Ovary (tissue), 9 donors: Measurements from ENCODE around the gene WNT9B. TPM values are rescaled to one million over a fixed set of nuclear protein-coding genes. Genes with fewer than 3 reads are reported as not detected.

ENCODE experiments used
- DNase-seq, 5 donors: peaks; one replicate each; pipeline ENCODE4 v3.0.0-alpha.2; 2019 to 2020
- H3K27ac ChIP-seq, 2 donors: fragments of 200-600 bp; one replicate each; pipeline versions ENCODE4 v1.5.1 to v1.8.0; 2019 to 2022
- H3K27me3 ChIP-seq: fragments of 200-600 bp; one replicate; pipeline ENCODE4 v1.8.0; 2022
- H3K36me3 ChIP-seq: fragments of 200-600 bp; sonication (generic); one replicate; pipeline ENCODE4 v1.5.1; 2019
- H3K4me1 ChIP-seq: one replicate; pipeline ENCODE4 v1.8.1; 2013; ENCODE audit warnings: mild to moderate bottlenecking, moderate library complexity; ENCODE audit not compliant: insufficient read depth
- H3K4me3 ChIP-seq: fragments of 200-600 bp; sonication (generic); one replicate; pipeline ENCODE4 v1.5.1; 2017
- H3K9me3 ChIP-seq, 2 donors: fragments of 200-600 bp in 1 of 2; sonication (generic) in 1 of 2; one replicate each; pipeline versions ENCODE4 v1.5.1 to v1.8.1; 2013 to 2019; ENCODE audit warnings: mild to moderate bottlenecking in 1 of 2, moderate library complexity in 1 of 2
- CTCF ChIP-seq, 3 donors: fragments of 450-650 bp in 2 of 3; fragments of 200-600 bp in 1 of 3; IDR thresholded peaks; one replicate each; pipeline versions ENCODE4 v1.5.1 to v1.8.0; 2016 to 2022; ENCODE audit warnings: antibody characterized with exemption in 3 of 3, mild to moderate bottlenecking in 1 of 3
- EP300 ChIP-seq: sonication (generic); formaldehyde crosslinking; IDR thresholded peaks from one replicate; pipeline ENCODE4 v1.6.1; 2017; ENCODE audit warnings: antibody characterized with exemption
- POLR2A ChIP-seq: fragments of 450-650 bp; IDR thresholded peaks from one replicate; pipeline ENCODE4 v1.6.1; 2017; ENCODE audit warnings: antibody characterized with exemption, mild to moderate bottlenecking, moderate library complexity
- WGBS, 3 donors: extraction: QIAGEN DNeasy Blood & Tissue Kit in 1 of 3; methylation state at CpG; one replicate each; pipeline versions ENCODE4 v1.1.5 to v1.1.7; 2013 to 2017; 5-methylcytosine and 5-hydroxymethylcytosine counted together
- intact Hi-C, 4 donors: fragments of 100-400 bp; cut with DNase I; formaldehyde crosslinking; loops; one replicate each; pipeline versions ENCODE4 v1.11.0 to v1.15.1; 2022 to 2023
- polyA plus RNA-seq, 2 donors: library from polyadenylated mRNA; stranded (reverse); fragments of 200-250 nt in 1 of 2; fragments of 350-450 nt in 1 of 2; fragmentation: Illumina TruSeq in 1 of 2; extraction: RNeasy Lipid Tissue Mini Kit (QIAGEN cat#74804) in 1 of 2; gene quantifications; one replicate each; pipeline ENCODE4 v1.2.3, GENCODE V29; 2013 to 2014
- total RNA-seq, 7 donors: library from RNA; depleted of rRNA in 2 of 7; stranded (reverse); fragments of >200 nt in 2 of 7; fragmentation: NEBNext Ultra II Directional in 3 of 7; extraction: Animal tissue kit (Norgen Biotek cat#: 25700) in 3 of 7; gene quantifications; one replicate each; pipeline versions ENCODE4 v1.1.0 to v1.2.4, GENCODE V29; 2016 to 2023
- donor health status: DM: no; HTN: no; CAD: no; lungs with moderate emphysema.
- donor health status: DM: no; HTN: no; CAD: no.
- donor health status: Bipolar disorder and iron deficiency.
- donor health status: DM: yes; HTN: yes; CAD: no.
- donor health status: DM: no; HTN: no; CAD: no.
- donor health status: DM: yes; HTN: yes; CAD: no.

WNT9B gene
- total and polyA plus RNA-seq, 9 donors: 0.08 to 0.50 (median 0.10) TPM; not detected in 6

GRCh38 chr17:46832945-46833839, 18.2 kb upstream of the WNT9B start:
- H3K27ac ChIP-seq: no peak overlapping the region
- no peak overlapping the region for H3K4me3 ChIP-seq
- no peaks in the 10 kb centered on the region for H3K27me3 ChIP-seq

GRCh38 chr17:46833840-46834208, 17.6 kb upstream of the WNT9B start:
- 78 to 88% (median 84%) methylated on average over 2 of the region's 2 CpGs for WGBS, 3 donors
- H3K9me3 ChIP-seq: no peaks in the 10 kb centered on the region
- no peaks in the 10 kb centered on the region for H3K4me1 ChIP-seq
- H3K27ac ChIP-seq: no peak overlapping the region
- H3K27me3 ChIP-seq: no peaks in the 10 kb centered on the region
- no peaks in the 10 kb centered on the region for H3K36me3 ChIP-seq
- intact Hi-C loops: no loop called here
- DNase-seq: no peak
- no peak overlapping the region for H3K4me3 ChIP-seq
- TF ChIP-seq CTCF (IDR thresholded peaks at IDR 0.05) (no peak), POLR2A (no peak), EP300 (no peak)

More at GRCh38 chr17:46832945-46833839, 18.2 kb upstream of the WNT9B start:
- intact Hi-C loops: no loop called here
- WGBS, 3 donors: 65 to 69% (median 68%) methylated on average over 17 of the region's 17 CpGs
- Histone ChIP-seq H3K36me3 (no peaks in the 10 kb centered on the region), H3K9me3 (no peaks in the 10 kb centered on the region), H3K4me1 (no peaks in the 10 kb centered on the region)
- no peak for DNase-seq
- TF ChIP-seq POLR2A (no peak), EP300 (no peak), CTCF (IDR thresholded peaks at IDR 0.05) (no peak)

GRCh38 chr17:46834846-46835245, 16.5 kb upstream of the WNT9B start:
- no peaks in the 10 kb centered on the region for H3K27me3 ChIP-seq
- H3K27ac ChIP-seq: no peak overlapping the region
- TF ChIP-seq POLR2A (no peak), EP300 (no peak), CTCF (IDR thresholded peaks at IDR 0.05) (no peak)
- DNase-seq: no peak
- H3K4me3 ChIP-seq: no peak overlapping the region
- intact Hi-C loops: no loop called here
- H3K4me1 ChIP-seq: no peaks in the 10 kb centered on the region
- 91 to 98% (median 96%) methylated on average over 3 of the region's 3 CpGs for WGBS, 3 donors
- no peaks in the 10 kb centered on the region for H3K36me3 ChIP-seq
- no peaks in the 10 kb centered on the region for H3K9me3 ChIP-seq

- Histone ChIP-seq H3K27ac (no peak overlapping the region), H3K4me1 (no peaks in the 10 kb centered on the region), H3K36me3 (no peaks in the 10 kb centered on the region), H3K27me3 (no peaks in the 10 kb centered on the region), H3K9me3 (no peaks in the 10 kb centered on the region), H3K4me3 (no peak overlapping the region)
- no peak for DNase-seq
- intact Hi-C loops: no loop called here
- no peak for TF ChIP-seq EP300
- TF ChIP-seq POLR2A: no peak
- TF ChIP-seq CTCF (IDR thresholded peaks at IDR 0.05): no peak
- WGBS, 3 donors: 45 to 64% (median 48%) methylated on average over 2 of the region's 2 CpGs
Observed at GRCh38 chr17:46836500-46836899, 14.9 kb upstream of the WNT9B start.
